Activated naive CD4-positive, alpha-beta T cell treated with anti-CD3 and anti-CD28 coated beads, Interleukin-2, amount 50 U/mL, for 24 hours (primary cell): ENCODE data around the gene FBP2.

Experiments used
- H3K27ac Mint-ChIP-seq: one replicate; pipeline ENCODE4 v1.8.0; 2021; ENCODE audit warnings: mild to moderate bottlenecking, mixed read lengths
- H3K27me3 Mint-ChIP-seq: one replicate; pipeline ENCODE4 v1.8.0; 2021; ENCODE audit warnings: mixed read lengths
- H3K36me3 Mint-ChIP-seq: one replicate; pipeline ENCODE4 v1.8.0; 2021; ENCODE audit warnings: mixed read lengths
- H3K4me1 Mint-ChIP-seq: one replicate; pipeline ENCODE4 v1.8.0; 2021; ENCODE audit warnings: mixed read lengths
- H3K4me3 Mint-ChIP-seq: one replicate; pipeline ENCODE4 v1.8.0; 2021; ENCODE audit warnings: mild to moderate bottlenecking, mixed read lengths
- H3K9me3 Mint-ChIP-seq: one replicate; pipeline ENCODE4 v1.8.0; 2021; ENCODE audit warnings: mixed read lengths

The FBP2 gene

DNA sequence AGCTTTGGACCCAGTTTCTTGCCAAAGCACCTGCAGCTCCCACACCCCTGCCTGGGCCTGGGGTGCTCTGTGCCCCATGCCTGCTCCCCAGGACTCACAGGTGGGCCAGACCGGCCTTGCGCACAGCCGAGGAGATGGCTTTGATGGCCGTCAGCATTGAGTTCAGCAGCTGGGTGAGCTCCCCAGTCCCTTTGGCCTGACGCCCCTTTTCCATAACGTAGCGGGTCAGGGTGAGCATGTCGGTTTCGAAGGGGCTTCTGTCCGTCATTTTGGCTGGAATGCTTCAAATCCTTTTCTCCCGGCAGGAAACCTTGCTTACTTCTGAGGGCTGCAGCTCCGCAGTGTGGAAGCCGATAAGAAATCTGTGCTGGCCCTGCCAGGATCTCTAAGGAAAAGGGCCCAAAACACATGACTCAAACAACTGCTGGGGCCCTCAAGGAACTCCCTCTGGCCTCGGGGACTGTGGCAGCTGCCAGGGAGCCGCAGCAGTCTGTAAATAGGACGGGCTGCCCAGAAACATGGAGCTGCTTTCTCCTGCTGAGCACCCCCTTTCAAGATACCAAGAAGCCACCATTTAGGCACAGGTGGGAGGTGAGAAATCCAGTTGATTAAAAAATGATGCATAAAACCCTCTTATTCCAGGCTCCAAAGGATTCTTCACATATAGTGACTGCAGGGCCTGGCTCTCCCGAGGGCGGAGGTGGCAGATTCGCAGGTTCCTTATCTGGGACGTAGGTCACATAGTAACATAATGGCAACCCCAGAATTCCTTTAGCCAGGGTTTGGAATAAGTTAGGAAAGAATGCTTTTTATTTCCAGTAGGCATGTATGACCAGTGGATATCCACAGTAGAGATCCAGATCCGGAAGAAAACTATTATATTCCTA lies at the start of gene FBP2:
Gene FBP2 (minus strand): TSS at position 366 of the 887 bp plus-strand sequence. CDS start 98 bp downstream, at position 268.
- no peak within 1 kb of the TSS for H3K27ac Mint-ChIP-seq
- no peaks in the 10 kb centered on the region for H3K4me1 Mint-ChIP-seq
- peaks cover 7% of the 10 kb centered on the region for H3K27me3 Mint-ChIP-seq
- no peaks in the 10 kb centered on the region for H3K36me3 Mint-ChIP-seq
- no peak within 1 kb of the TSS for H3K4me3 Mint-ChIP-seq
- no peaks in the 10 kb centered on the region for H3K9me3 Mint-ChIP-seq

DNA sequence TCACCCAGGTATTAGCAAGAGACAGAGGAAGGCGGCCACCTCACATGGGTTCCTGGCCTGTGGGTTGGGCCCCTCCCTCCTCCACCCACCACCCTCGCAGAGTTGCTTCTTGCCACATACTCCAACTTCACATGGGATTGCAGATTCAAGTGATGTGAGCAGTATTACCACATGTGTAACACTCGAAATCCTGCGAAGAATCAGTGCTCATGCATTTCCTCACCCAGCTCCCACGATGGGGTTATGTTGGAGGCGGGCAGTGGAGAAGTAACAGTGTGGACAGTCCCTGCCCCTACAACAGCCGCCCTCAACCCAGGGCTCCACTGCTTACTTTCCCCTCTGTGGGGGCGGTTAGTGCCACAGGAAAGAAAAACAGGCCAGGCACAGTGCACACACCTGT lies 49.6 kb upstream of the FBP2 start:
- Mint-ChIP-seq H3K4me3 (no peak overlapping the region), H3K27me3 (no peaks in the 10 kb centered on the region), H3K27ac (no peak overlapping the region), H3K9me3 (no peaks in the 10 kb centered on the region), H3K36me3 (no peaks in the 10 kb centered on the region), H3K4me1 (peaks cover 17% of the 10 kb centered on the region)

DNA sequence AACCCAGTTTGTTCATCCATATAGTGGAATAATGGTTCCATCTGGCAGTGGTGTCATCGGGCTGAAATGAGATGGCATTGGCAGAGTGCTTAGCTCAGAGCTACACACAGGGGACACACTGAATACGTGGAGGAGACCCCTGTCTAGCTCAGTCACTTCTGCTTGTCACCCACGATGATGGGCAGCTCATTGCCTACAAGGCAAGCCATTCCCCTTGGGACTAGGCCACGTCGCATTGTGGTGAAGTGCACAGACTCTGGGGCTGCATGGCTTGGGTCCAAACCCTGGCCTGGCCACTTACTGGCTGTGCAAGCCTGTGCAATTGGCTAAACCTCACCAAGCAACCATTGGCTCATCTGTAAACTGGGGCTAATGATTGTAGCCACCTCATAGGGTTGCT lies 48.9 kb upstream of the FBP2 start:
- H3K27ac Mint-ChIP-seq, result no peak overlapping the region
- H3K4me1 Mint-ChIP-seq, result peaks cover 18% of the 10 kb centered on the region
- no peaks in the 10 kb centered on the region for H3K27me3 Mint-ChIP-seq
- no peaks in the 10 kb centered on the region for H3K9me3 Mint-ChIP-seq
- H3K4me3 Mint-ChIP-seq, result no peak overlapping the region
- H3K36me3 Mint-ChIP-seq, result no peaks in the 10 kb centered on the region

DNA sequence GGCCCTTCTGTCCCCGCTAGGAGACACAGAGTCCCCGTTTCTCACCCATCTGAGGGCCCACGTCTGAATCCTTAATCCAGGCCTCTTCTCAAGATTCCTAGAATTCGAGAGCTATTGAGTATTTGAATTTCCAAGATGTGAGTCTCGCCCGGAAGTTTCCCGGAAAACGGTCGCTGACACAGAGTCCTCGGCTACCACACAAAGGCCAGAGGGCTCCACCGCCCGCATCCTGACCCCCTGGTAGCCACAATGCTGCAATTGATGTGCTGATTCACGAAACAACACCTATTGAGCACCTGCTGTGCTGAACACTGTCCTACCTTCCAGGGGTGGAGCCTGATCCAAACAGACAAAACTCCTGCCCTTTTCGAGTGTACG lies 46.4 kb upstream of the FBP2 start:
- Mint-ChIP-seq H3K27ac (no peak overlapping the region), H3K36me3 (no peaks in the 10 kb centered on the region), H3K4me1 (peaks cover 18% of the 10 kb centered on the region), H3K4me3 (peak overlapping the region; percentile 90), H3K27me3 (no peaks in the 10 kb centered on the region), H3K9me3 (no peaks in the 10 kb centered on the region)

DNA sequence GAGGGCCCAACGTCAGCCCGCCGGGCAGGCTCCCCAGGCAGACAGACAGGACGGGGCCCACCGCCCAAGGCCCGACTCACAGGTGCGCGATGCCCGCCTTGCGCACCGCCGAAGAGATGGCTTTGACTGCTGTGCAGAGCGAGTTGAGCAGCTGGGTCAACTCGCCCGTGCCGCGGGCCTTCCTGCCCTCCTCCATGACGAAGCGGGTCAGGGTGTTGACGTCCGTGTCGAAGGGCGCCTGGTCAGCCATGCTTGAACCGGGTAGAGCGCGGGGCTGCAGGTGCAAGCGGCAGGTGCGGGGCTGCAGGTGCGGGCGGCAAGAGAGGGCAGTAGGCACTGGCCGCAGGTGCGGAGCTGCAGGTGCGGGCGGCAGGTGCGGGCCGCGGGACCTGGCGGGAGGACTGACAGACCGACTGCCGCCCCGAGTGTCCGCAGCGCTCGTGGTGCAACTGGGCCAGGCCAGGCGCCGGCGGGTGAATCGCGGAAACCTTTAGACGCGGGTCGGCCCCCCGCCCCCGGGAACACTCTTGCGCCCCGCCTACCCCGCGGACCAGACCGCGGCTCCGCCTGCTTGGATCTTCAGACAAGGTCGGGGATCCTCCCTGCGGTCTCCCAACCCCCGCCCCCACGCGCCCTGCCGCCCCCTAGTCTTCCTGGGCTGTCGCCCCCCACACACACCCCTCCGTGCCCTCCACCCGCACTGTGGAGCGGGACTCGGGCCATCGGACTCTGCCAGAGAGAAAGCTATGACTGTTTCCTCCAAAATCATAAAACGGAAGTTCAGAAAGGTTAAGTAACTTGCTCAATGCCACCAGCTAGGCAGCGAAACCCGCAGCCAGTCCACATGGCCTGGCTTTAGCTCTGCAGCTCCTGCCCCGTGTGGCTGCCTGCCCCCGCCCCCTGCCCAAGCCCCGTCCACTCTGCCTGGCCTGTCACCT lies 45.7 kb upstream of the FBP2 start, which contains the start of gene FBP1:
Gene FBP1 (minus strand): TSS at position 458 of the 938 bp plus-strand sequence. CDS start 208 bp downstream, at position 250.
- Mint-ChIP-seq H3K9me3 (no peaks in the 10 kb centered on the region), H3K36me3 (no peaks in the 10 kb centered on the region), H3K27ac (peak within 1 kb of the TSS; percentile 79), H3K4me3 (peak within 1 kb of the TSS; percentile 92), H3K4me1 (peaks cover 18% of the 10 kb centered on the region), H3K27me3 (no peaks in the 10 kb centered on the region)

DNA sequence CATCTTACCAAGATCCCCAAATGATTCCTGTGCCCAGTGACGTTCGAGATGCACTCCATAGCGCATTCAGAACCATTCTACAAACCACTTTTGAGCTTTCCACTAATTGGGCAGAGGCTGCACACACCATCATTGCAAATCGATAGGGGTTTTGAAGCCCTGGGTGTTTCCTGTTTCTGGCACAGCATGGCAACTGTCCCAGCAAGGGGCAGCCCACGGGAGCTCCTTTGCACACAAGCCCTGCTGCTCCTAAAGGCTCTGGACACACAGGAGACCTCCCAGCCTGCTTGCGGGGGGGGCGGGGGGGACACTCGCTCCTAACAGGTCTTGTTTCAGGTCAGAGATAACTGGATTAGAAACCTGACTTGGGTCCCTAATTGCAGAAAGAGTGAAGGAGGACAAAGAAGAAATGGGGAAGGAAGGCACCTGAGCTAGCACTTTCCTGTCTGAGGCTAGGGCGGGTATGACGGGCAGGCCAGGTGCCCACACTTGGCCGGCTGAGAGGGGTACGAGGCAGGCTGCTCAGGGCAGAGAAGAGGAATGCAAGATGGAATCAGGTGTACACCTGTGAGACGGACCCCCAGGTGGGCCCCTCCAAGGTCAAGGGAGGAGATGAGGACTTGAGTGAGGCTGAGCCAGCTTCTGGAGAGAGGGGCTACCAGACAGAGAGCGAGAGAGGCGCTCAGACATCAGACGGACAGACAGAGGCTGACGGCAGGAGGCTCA lies 44.9 kb upstream of the FBP2 start:
- H3K9me3 Mint-ChIP-seq, result no peaks in the 10 kb centered on the region
- no peaks in the 10 kb centered on the region for H3K27me3 Mint-ChIP-seq
- H3K4me1 Mint-ChIP-seq, result peaks cover 18% of the 10 kb centered on the region
- H3K36me3 Mint-ChIP-seq, result no peaks in the 10 kb centered on the region
- H3K27ac Mint-ChIP-seq, result peak overlapping the region; percentile 73
- peak overlapping the region; percentile 92 for H3K4me3 Mint-ChIP-seq

DNA sequence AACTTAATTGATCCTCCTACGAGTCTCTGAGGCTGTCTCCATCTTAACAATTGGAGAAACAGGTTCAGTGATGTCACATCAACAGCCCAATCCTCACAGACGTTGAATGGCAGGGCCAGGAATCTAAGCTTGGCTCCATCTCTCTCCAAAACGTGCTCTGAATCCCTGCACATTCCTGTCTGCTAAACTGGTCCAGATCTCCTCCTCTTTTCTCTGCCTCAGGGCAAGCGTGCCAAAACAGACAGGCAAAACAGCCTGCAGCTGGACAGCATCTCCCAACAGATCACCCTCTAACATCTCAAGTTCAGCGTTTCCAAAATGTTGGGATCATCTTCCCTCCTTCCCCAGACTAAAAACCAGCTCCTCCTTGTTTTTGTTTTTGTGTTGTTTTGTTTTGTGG lies 39.1 kb upstream of the FBP2 start:
- no peaks in the 10 kb centered on the region for H3K27me3 Mint-ChIP-seq
- no peak overlapping the region for H3K27ac Mint-ChIP-seq
- no peaks in the 10 kb centered on the region for H3K9me3 Mint-ChIP-seq
- no peak overlapping the region for H3K4me3 Mint-ChIP-seq
- no peaks in the 10 kb centered on the region for H3K36me3 Mint-ChIP-seq
- no peaks in the 10 kb centered on the region for H3K4me1 Mint-ChIP-seq

DNA sequence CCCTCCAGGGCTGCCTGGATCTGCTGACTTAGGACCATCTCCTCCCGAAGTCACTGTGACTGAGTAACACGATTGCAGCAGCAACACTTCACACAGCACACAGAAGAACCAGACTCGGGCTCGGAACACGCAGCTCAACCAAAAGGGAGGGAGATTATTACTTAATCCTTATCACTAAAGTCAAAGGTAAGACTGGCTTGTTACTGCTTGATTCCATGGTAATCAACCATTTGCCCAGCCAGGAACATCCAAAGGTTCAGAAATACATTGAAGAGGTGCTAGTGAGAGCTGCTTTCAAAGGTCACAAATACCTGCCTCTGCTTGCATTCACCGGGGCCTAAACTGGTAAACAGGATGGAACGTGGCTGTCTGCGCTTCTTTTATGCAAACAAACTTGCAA lies 38.0 kb upstream of the FBP2 start:
- Mint-ChIP-seq H3K9me3 (no peaks in the 10 kb centered on the region), H3K36me3 (no peaks in the 10 kb centered on the region), H3K4me3 (no peak overlapping the region), H3K27me3 (no peaks in the 10 kb centered on the region), H3K27ac (no peak overlapping the region), H3K4me1 (no peaks in the 10 kb centered on the region)

DNA sequence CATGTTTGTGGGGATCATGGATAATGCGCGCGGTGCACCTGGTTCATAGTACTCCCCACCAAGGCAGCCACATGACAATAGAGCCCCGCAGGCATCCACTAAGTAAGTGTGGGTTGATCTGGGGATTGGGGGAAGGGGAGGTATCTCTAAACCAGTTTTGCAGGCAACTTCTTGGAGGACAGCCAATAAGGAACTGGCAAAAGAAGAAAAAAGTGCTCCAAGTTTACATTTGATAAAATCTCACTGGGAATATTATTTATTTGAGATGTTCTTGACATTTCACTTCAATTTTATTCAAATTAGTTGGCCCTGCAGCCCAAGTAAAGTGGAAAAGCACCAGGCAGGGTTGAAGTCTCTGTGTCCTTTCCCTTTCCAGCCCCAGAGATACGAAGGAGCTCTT lies 37.2 kb upstream of the FBP2 start:
- no peak overlapping the region for H3K4me3 Mint-ChIP-seq
- H3K36me3 Mint-ChIP-seq, result no peaks in the 10 kb centered on the region
- H3K27ac Mint-ChIP-seq, result no peak overlapping the region
- no peaks in the 10 kb centered on the region for H3K27me3 Mint-ChIP-seq
- H3K9me3 Mint-ChIP-seq, result no peaks in the 10 kb centered on the region
- H3K4me1 Mint-ChIP-seq, result no peaks in the 10 kb centered on the region

DNA sequence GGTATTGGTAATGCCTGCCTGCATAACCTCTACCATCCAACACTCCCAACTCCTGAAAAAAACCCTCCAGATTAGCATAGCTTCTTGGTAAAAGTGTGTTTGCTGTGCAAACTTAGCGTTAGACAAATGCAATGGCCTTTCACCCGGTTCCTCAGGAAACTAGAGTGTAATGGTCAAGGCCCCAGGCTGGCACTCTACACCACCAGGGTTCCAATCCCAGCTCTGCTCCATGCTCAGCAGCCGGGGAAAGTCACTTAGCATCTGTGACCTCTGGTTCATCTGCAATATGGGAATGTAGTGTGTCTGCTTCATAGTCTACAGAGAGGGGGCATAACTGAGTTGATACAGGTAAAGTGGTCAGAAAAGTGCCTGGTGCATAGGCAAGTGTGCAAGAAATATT lies 36.7 kb upstream of the FBP2 start:
- H3K4me1 Mint-ChIP-seq, result no peaks in the 10 kb centered on the region
- H3K9me3 Mint-ChIP-seq, result no peaks in the 10 kb centered on the region
- H3K27me3 Mint-ChIP-seq, result no peaks in the 10 kb centered on the region
- no peak overlapping the region for H3K27ac Mint-ChIP-seq
- no peaks in the 10 kb centered on the region for H3K36me3 Mint-ChIP-seq
- no peak overlapping the region for H3K4me3 Mint-ChIP-seq

DNA sequence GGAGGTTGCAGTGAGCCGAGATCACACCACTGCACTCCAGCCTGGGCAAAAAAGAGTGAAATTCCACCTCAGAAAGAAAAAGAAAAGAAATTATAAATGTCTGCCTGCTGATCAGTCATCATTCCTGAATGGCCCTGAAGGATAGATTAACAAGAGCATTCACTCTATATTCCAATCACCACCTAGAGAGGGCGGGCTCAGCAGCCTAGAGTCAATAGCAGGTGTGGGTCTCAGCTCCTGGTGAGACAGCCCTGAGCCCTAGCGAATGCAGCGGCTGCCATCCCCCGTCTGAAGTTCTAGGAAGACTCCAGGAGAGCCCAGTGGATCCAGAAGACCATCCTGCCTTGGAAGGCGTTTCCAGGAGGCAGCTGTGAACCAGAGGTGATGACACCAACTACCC lies 33.7 kb upstream of the FBP2 start:
- H3K4me1 Mint-ChIP-seq, result peaks cover 3% of the 10 kb centered on the region
- H3K36me3 Mint-ChIP-seq, result no peaks in the 10 kb centered on the region
- H3K27ac Mint-ChIP-seq, result no peak overlapping the region
- no peaks in the 10 kb centered on the region for H3K27me3 Mint-ChIP-seq
- no peaks in the 10 kb centered on the region for H3K9me3 Mint-ChIP-seq
- H3K4me3 Mint-ChIP-seq, result no peak overlapping the region

DNA sequence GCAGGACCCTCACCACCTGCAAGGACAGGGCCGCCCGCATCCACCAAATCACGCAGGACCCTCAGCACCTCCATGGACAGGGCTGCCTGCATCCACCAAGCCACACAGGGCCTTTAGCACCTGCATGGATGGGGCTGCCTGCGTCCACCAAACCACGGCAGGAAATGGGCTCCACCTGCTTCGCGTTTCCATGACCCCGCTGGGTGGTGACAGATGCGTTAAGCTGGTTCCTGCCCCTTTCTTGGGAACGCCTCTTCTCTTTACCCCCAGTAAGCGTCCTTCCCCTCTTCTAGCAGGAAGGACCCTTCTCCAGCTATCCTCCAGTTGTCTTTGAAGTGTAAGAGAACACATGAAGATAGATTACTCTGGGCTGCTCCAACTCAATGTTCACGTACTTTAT lies 32.2 kb upstream of the FBP2 start:
- no peaks in the 10 kb centered on the region for H3K36me3 Mint-ChIP-seq
- H3K27me3 Mint-ChIP-seq, result no peaks in the 10 kb centered on the region
- no peak overlapping the region for H3K4me3 Mint-ChIP-seq
- no peaks in the 10 kb centered on the region for H3K9me3 Mint-ChIP-seq
- peaks cover 8% of the 10 kb centered on the region for H3K4me1 Mint-ChIP-seq
- H3K27ac Mint-ChIP-seq, result no peak overlapping the region

DNA sequence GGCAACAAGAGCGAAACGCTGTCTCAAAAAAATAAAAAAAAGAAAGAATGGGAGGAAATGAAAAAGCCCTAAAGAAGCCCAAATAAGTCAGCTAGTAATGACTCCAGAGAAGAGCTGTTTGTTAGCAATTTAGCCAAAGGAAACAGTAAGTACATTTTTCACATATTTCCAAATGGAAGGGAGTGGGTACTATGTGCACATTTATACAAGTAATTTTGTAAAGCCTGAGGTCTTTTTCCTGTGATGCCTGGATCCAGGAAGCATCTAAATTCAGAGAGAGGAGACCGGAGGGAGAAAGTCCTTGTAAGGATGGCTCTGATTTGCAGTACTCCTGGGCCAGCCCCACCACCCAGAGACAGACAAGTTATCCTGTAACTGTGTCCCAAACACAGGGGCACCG lies 31.0 kb upstream of the FBP2 start:
- Mint-ChIP-seq H3K27ac (no peak overlapping the region), H3K4me3 (no peak overlapping the region), H3K36me3 (peaks cover 2% of the 10 kb centered on the region), H3K9me3 (no peaks in the 10 kb centered on the region), H3K27me3 (no peaks in the 10 kb centered on the region), H3K4me1 (peaks cover 8% of the 10 kb centered on the region)

DNA sequence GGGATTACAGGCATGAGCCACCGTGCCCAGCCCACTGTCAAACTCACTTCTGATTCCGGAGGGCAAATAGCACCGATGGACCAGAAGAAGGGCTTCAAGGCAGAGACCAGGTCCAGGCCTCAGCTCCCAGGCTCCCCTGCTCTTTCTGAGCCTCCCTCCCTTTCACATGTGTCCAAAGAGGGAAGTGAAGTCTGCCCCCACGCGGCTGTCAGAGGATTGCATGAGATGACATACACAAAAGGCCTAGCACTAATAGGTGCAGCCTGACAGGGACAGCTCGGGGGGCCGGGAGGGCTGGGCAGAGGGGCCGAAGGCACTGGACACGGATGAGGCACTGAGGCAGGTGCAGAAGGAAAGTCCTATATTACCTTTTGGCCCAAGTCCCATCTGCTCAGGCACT lies 29.6 kb upstream of the FBP2 start:
- H3K4me3 Mint-ChIP-seq, result no peak overlapping the region
- peaks cover 4% of the 10 kb centered on the region for H3K36me3 Mint-ChIP-seq
- H3K4me1 Mint-ChIP-seq, result peaks cover 8% of the 10 kb centered on the region
- no peaks in the 10 kb centered on the region for H3K9me3 Mint-ChIP-seq
- no peaks in the 10 kb centered on the region for H3K27me3 Mint-ChIP-seq
- no peak overlapping the region for H3K27ac Mint-ChIP-seq

DNA sequence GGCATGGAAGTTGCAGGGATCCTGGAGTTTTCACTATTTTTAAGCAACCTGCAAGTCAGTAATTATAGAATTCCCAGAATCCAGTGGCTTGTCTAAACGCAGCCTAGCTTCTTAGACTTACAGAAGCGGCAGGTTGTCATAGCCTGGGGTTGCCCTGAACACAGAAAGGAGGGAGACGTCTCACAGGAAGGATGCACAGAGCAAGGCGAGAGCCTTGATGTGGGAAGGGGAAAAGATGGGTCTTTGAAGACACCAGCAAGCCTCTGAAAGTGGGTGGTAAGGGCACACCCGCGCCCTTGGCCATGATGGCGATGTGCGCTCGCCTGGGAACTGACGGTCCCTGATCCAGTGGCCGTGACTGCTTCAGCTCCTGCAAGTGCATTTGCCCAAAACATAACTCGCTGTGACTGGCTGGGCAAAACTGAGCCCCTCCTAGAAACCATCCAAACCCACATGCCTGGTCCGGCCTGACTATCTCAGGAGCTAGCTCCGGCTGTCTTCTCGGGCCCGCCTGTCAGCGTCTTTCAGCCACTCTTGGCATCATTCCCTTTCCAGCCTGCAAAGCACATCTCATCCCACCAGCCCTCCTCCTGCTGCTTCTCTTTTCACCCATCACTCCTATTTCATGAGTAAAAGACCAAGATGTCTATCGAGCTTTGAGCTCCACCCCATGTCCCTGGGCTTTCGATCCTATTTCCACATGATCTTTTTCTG lies 28.6 kb upstream of the FBP2 start:
- H3K9me3 Mint-ChIP-seq, result no peaks in the 10 kb centered on the region
- H3K36me3 Mint-ChIP-seq, result peaks cover 7% of the 10 kb centered on the region
- H3K4me3 Mint-ChIP-seq, result no peak overlapping the region
- no peak overlapping the region for H3K27ac Mint-ChIP-seq
- peaks cover 8% of the 10 kb centered on the region for H3K4me1 Mint-ChIP-seq
- H3K27me3 Mint-ChIP-seq, result no peaks in the 10 kb centered on the region
